ENCODE data around the gene MID1. TPM values are rescaled to one million over a fixed set of nuclear protein-coding genes. Genes with fewer than 3 reads are reported as not detected.

The MID1 gene
- total and polyA plus RNA-seq, 9 of the 15 experiments (the other 6 are each of a cell fraction or from before 2014, with no cell fraction given) = 0.07 to 0.54 (median 0.33) TPM

DNA sequence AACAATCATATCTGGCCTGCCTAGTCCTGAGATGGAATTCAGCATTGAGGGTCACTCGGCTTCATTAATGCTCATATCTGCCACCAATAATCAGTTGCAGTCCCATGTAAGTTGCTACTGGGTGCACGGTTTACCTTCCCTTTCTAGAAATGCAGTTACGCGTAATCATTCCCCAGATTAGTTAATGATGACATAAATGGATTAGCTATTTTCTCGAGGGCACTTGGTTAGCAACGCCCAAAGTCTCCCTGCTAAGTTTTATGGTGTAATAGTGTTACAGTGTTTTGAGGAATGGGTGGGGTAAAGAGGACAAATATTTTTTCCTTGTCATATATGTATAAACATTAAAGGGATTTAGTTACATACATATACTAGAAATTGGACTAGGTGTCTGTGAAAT, 118.8 kb downstream of the MID1 start:
- in situ Hi-C loops (cut with MboI) = no loop called here
- Histone ChIP-seq H3K36me3 (ENCODE audit: control insufficient read depth, insufficient read depth, low read length) (no peaks in the 10 kb centered on the region), H3K27me3 (ENCODE audit: control insufficient read depth in 2 of 2, insufficient read depth in 2 of 2, low read length in 2 of 2) (peaks cover 0 to 4% of the 10 kb centered on the region in 2 experiments; a peak in 1 of 5 replicates), H4K20me1 (replicated peaks; ENCODE audit: control insufficient read depth, insufficient read depth, low read length) (no peaks in the 10 kb centered on the region), H3K9ac (ENCODE audit: insufficient read depth in 1 of 2, low read depth in 2 of 2, low read length in 2 of 2) (no peak overlapping the region), H3K27ac (ENCODE audit: extremely low read depth, low read depth, low read length) (no peak overlapping the region), H3K9me3 (replicated peaks; ENCODE audit: control insufficient read depth, insufficient read depth, low read depth, low read length) (no peaks in the 10 kb centered on the region), H2AFZ (ENCODE audit: low read depth, low read length) (no peak overlapping the region), H3K4me3 (no peak overlapping the region), H3K9me1 (ENCODE audit: control insufficient read depth, insufficient read depth, low read length) (no peaks in the 10 kb centered on the region), H3K4me1 (replicated peaks in 1 of 2; ENCODE audit: control insufficient read depth in 2 of 2, insufficient read depth in 2 of 2, low read length in 2 of 2) (no peaks in the 10 kb centered on the region), H3K4me2 (ENCODE audit: insufficient read depth, low read length) (no peak overlapping the region), H3K79me2 (ENCODE audit: control insufficient read depth, insufficient read depth, low read length) (no peaks in the 10 kb centered on the region)
- WGBS (ENCODE audit: insufficient coverage, low coverage, missing lambda C conversion rate) = 18% methylated on average over 5 of the region's 6 CpGs
- no TSS peak for BruUV-seq (replicated peaks)
- FAIRE-seq (no peak), DNase-seq (ENCODE audit: extremely low read depth in 1 of 4, low spot score in 3 of 4) (no peak), ATAC-seq (no peak)
- POLR2A ChIA-PET = no interaction called here
- no peak for TF ChIP-seq TAF9B (IDR thresholded peaks at IDR 0.05; ENCODE audit: partially characterized antibody)
- TF ChIP-seq, protein P1, sequence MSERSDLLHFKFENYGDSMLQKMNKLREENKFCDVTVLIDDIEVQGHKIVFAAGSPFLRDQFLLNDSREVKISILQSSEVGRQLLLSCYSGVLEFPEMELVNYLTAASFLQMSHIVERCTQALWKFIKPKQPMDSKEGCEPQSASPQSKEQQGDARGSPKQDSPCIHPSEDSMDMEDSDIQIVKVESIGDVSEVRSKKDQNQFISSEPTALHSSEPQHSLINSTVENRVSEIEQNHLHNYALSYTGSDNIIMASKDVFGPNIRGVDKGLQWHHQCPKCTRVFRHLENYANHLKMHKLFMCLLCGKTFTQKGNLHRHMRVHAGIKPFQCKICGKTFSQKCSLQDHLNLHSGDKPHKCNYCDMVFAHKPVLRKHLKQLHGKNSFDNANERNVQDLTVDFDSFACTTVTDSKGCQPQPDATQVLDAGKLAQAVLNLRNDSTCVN (CRISPR knock-in tag; IDR thresholded peaks at IDR 0.05) = no peak
- TF ChIP-seq, protein P2, sequence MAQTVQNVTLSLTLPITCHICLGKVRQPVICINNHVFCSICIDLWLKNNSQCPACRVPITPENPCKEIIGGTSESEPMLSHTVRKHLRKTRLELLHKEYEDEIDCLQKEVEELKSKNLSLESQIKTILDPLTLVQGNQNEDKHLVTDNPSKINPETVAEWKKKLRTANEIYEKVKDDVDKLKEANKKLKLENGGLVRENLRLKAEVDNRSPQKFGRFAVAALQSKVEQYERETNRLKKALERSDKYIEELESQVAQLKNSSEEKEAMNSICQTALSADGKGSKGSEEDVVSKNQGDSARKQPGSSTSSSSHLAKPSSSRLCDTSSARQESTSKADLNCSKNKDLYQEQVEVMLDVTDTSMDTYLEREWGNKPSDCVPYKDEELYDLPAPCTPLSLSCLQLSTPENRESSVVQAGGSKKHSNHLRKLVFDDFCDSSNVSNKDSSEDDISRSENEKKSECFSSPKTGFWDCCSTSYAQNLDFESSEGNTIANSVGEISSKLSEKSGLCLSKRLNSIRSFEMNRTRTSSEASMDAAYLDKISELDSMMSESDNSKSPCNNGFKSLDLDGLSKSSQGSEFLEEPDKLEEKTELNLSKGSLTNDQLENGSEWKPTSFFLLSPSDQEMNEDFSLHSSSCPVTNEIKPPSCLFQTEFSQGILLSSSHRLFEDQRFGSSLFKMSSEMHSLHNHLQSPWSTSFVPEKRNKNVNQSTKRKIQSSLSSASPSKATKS (CRISPR knock-in tag; IDR thresholded peaks at IDR 0.05) = no peak
- no peak for TF ChIP-seq XRCC3 (IDR thresholded peaks at IDR 0.05)
- no peak for TF ChIP-seq POU5F1 (IDR thresholded peaks at IDR 0.05; ENCODE audit: borderline replicate concordance, low read depth, low read length, partially characterized antibody)
- intact Hi-C loops (cut with micrococcal nuclease) = no loop called here
- CTCF ChIA-PET (ENCODE audit: low intra/inter-chr PET ratio) = no interaction called here
